Colonic mucosa (tissue), 4 donors: ENCODE measurements around the gene PCDHGA1. TPM values are rescaled to one million over a fixed set of nuclear protein-coding genes. Genes with fewer than 3 reads are reported as not detected.

Experiments used
- DNase-seq: peaks from one replicate; pipeline ENCODE4 v3.0.0-alpha.2; 2020
- H3K27ac ChIP-seq: fragments of 200-600 bp; one replicate; pipeline ENCODE4 v1.8.0; 2021
- H3K27me3 ChIP-seq: fragments of 200-600 bp; one replicate; pipeline ENCODE4 v1.8.0; 2021
- H3K36me3 ChIP-seq: fragments of 200-600 bp; one replicate; pipeline ENCODE4 v1.8.0; 2021
- H3K4me1 ChIP-seq: fragments of 200-600 bp; one replicate; pipeline ENCODE4 v1.8.0; 2021; ENCODE audit warnings: mild to moderate bottlenecking
- H3K4me3 ChIP-seq: fragments of 200-600 bp; one replicate; pipeline ENCODE4 v1.8.0; 2021
- H3K9ac ChIP-seq, 2 donors: one replicate each; pipeline ENCODE4 v1.7.0; 2013; ENCODE audit warnings: control low read depth in 2 of 2, low read depth in 2 of 2, low read length in 2 of 2
- H3K9me3 ChIP-seq: fragments of 200-600 bp; one replicate; pipeline ENCODE4 v1.8.0; 2021
- intact Hi-C: fragments of 100-400 bp; cut with DNase I; formaldehyde crosslinking; loops from one replicate; pipeline ENCODE4 v1.14.1; 2022
- total RNA-seq, 2 donors: library from RNA; stranded (reverse); fragmentation: NEBNext Ultra II Directional in 1 of 2; extraction: Animal tissue kit (Norgen Biotek cat#: 25700) in 1 of 2; gene quantifications; one replicate each; pipeline ENCODE4 v1.2.1, GENCODE V29; 2021
- TF ChIP-seq, protein P1 (sequence below): fragments of 200-600 bp; IDR thresholded peaks from one replicate; pipeline ENCODE4 v1.8.0; 2022; ENCODE audit warnings: antibody characterized with exemption, mild to moderate bottlenecking
- donor health status: healthy.
- donor health status: DM: no; HTN: no; CAD: no.
- donor health status: DM: no; HTN: no; CAD: no.

The PCDHGA1 gene
- total RNA-seq, 2 donors from 2014 or later: 0.10 to 0.37 TPM

DNA sequence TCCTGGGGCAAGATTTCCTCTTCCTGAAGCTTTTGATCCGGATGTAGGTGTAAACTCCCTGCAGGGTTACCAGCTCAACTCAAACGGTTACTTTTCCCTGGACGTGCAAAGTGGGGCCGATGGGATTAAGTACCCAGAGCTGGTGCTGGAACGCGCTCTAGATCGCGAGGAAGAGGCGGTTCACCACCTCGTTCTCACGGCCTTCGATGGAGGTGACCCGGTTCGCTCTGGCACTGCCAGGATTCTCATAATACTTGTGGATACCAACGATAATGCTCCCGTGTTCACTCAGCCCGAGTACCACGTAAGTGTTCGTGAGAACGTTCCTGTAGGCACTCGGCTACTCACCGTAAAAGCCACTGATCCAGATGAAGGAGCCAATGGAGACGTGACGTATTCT, 25.3 kb downstream of the PCDHGA1 start:
- Histone ChIP-seq H3K9me3 (no peaks in the 10 kb centered on the region), H3K27ac (no peak overlapping the region), H3K27me3 (no peaks in the 10 kb centered on the region), H3K4me3 (no peak overlapping the region), H3K4me1 (no peaks in the 10 kb centered on the region), H3K36me3 (no peaks in the 10 kb centered on the region), H3K9ac (no peak overlapping the region)
- TF ChIP-seq, protein P1, sequence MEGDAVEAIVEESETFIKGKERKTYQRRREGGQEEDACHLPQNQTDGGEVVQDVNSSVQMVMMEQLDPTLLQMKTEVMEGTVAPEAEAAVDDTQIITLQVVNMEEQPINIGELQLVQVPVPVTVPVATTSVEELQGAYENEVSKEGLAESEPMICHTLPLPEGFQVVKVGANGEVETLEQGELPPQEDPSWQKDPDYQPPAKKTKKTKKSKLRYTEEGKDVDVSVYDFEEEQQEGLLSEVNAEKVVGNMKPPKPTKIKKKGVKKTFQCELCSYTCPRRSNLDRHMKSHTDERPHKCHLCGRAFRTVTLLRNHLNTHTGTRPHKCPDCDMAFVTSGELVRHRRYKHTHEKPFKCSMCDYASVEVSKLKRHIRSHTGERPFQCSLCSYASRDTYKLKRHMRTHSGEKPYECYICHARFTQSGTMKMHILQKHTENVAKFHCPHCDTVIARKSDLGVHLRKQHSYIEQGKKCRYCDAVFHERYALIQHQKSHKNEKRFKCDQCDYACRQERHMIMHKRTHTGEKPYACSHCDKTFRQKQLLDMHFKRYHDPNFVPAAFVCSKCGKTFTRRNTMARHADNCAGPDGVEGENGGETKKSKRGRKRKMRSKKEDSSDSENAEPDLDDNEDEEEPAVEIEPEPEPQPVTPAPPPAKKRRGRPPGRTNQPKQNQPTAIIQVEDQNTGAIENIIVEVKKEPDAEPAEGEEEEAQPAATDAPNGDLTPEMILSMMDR: no peak
- no peak for DNase-seq
- intact Hi-C loops: no loop called here

- Histone ChIP-seq H3K27me3 (no peaks in the 10 kb centered on the region), H3K4me1 (no peaks in the 10 kb centered on the region), H3K4me3 (no peak overlapping the region), H3K9me3 (no peaks in the 10 kb centered on the region), H3K36me3 (no peaks in the 10 kb centered on the region), H3K9ac (no peak overlapping the region), H3K27ac (no peak overlapping the region)
- TF ChIP-seq, protein P1: no peak
- no peak for DNase-seq
- intact Hi-C loops: no loop called here
Observed at GRCh38 chr5:141356133-141356532, 25.8 kb downstream of the PCDHGA1 start.

DNA sequence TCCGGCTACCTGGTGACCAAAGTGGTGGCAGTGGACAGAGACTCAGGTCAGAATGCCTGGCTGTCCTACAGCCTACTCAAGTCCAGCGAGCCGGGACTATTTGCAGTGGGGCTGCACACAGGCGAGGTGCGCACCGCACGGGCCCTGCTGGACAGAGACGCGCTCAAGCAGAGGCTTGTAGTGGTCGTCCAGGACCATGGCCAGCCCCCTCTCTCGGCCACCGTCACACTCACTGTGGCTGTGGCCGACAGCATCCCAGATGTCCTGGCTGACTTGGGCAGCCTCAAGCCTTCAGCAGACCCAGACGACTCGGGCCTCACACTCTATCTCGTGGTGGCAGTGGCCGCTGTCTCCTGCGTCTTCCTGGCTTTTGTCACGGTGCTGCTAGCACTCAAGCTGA, 26.6 kb downstream of the PCDHGA1 start:
- Histone ChIP-seq H3K9me3 (no peaks in the 10 kb centered on the region), H3K9ac (no peak overlapping the region), H3K27ac (no peak overlapping the region), H3K4me1 (no peaks in the 10 kb centered on the region), H3K27me3 (no peaks in the 10 kb centered on the region), H3K4me3 (no peak overlapping the region), H3K36me3 (no peaks in the 10 kb centered on the region)
- intact Hi-C loops: no loop called here
- DNase-seq: no peak
- TF ChIP-seq, protein P1: no peak

DNA sequence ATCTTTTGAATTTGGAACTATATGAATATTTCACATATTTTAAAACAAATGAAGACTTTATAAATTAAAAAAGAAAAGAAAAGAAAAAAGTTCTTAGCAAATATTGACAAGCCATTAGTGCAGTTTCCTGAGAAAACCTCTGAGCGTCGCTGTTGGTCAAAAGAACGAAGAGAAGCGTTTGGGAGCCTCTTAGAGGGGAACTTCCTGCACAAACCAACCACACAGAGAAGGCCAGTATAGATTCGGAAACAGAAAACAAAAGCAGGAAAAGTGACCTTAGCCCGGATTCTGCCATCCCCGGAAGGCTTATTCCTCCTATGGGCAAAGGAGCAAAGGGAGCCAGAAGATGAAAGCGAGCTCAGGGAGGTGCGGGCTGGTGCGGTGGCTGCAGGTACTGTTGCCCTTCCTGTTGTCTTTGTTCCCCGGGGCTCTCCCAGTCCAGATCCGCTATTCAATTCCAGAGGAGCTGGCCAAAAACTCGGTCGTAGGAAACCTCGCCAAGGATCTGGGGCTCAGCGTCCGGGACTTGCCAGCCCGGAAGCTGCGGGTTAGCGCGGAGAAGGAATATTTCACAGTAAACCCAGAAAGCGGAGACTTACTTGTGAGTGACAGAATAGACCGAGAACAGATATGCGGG, 29.6 kb downstream of the PCDHGA1 start, which contains the start of gene PCDHGB2:
PCDHGB2 (plus strand) TSS at position 205 of the 637 bp plus-strand sequence; CDS start at position 347, 142 bp downstream.
- no peak for DNase-seq
- TF ChIP-seq, protein P1: no peak
- Histone ChIP-seq H3K9me3 (no peaks in the 10 kb centered on the region), H3K27me3 (no peaks in the 10 kb centered on the region), H3K27ac (no peak within 1 kb of the TSS), H3K4me1 (no peaks in the 10 kb centered on the region), H3K9ac (no peak within 1 kb of the TSS), H3K36me3 (no peaks in the 10 kb centered on the region), H3K4me3 (no peak within 1 kb of the TSS)
- intact Hi-C loops: no loop called here

DNA sequence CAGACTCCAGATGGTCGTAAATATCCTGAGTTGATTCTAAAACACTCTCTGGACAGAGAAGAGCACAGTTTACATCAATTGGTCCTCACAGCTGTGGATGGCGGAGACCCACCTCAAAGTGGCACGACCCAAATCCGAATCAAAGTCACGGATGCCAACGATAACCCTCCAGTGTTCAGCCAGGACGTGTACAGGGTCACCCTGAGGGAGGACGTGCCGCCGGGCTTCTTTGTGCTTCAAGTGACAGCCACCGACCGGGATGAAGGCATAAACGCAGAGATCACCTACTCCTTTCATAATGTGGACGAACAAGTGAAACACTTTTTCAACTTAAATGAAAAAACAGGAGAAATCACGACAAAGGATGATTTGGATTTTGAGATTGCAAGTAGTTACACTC, 30.4 kb downstream of the PCDHGA1 start:
- Histone ChIP-seq H3K27me3 (no peaks in the 10 kb centered on the region), H3K9me3 (no peaks in the 10 kb centered on the region), H3K4me3 (no peak overlapping the region)

More for the DNA sequence above, 30.4 kb downstream of the PCDHGA1 start:
- Histone ChIP-seq H3K27ac (no peak overlapping the region), H3K4me1 (no peaks in the 10 kb centered on the region), H3K36me3 (no peaks in the 10 kb centered on the region), H3K9ac (no peak overlapping the region)
- intact Hi-C loops: no loop called here
- TF ChIP-seq, protein P1: no peak
- DNase-seq: no peak
